PFSK-1 (cell line): ENCODE measurements around the gene EHD1.

Experiments
- FOXP2 ChIP-seq: optimal IDR thresholded peaks from 2 replicates; pipeline ENCODE3; 2011; ENCODE audit warnings: borderline replicate concordance, control low read depth, inconsistent platforms; ENCODE audit not compliant: insufficient read depth; ENCODE audit errors: extremely low read length, extremely low read depth
- POLR2AphosphoS5 ChIP-seq: IDR thresholded peaks from 2 replicates; pipeline ENCODE4 v1.6.1; 2012; ENCODE audit warnings: low read depth, mild to moderate bottlenecking, control low read depth, low read length, moderate library complexity
- SIN3A ChIP-seq: IDR thresholded peaks from 2 replicates; pipeline ENCODE4 v1.6.1; 2012; ENCODE audit warnings: mild to moderate bottlenecking, low read length, moderate library complexity, borderline replicate concordance; ENCODE audit not compliant: insufficient read depth
- TAF1 ChIP-seq: IDR thresholded peaks from 2 replicates; pipeline ENCODE4 v1.6.1; 2012; ENCODE audit warnings: low read length, control low read depth, borderline replicate concordance; ENCODE audit not compliant: insufficient read depth
- TF ChIP-seq, protein P1 (sequence below), 2 experiments: IDR thresholded peaks; 2 replicates each; pipeline versions ENCODE4 v1.6.1 to v1.8.0; 2011 to 2012; ENCODE audit warnings: low read depth in 2 of 2, low read length in 2 of 2, control low read depth in 1 of 2, inconsistent platforms in 1 of 2, mild to moderate bottlenecking in 1 of 2, moderate library complexity in 1 of 2; ENCODE audit not compliant: insufficient read depth in 1 of 2

Gene EHD1

DNA sequence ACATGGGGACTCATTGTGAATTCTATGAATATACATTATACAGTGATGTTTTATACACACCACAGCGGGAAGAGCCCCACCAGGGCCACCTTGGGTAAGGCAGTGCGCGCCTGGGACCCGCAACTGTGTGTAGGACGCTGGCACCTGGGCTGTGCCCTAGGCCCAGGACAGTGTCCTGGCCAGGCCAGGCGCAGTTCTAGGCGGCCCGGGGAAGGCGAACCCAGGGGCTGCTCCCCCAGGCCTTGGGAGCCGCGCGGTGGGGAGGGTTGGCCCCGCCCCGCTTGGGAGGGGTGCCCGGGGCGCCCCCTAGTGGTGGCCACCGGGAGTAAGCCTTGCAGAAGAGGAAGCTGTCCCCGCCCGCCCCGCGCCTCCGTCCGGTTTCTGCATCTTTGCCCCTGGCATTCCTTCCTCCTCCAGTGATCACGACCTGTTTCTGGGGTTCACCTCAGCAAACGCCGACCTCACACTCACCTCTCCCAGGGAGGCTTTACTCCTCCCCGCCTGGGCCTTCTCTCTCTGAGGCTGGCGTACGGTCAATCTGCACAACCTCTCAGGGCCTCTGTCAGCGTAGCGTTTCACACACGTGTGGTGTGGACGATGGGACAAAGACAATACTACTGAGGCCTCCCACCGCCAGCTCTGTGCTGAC, 9.5 kb upstream of the EHD1 start:
- peak; percentile 50; the same call in 1 of the 2 replicates for TF ChIP-seq POLR2AphosphoS5
- TF ChIP-seq, protein P1, sequence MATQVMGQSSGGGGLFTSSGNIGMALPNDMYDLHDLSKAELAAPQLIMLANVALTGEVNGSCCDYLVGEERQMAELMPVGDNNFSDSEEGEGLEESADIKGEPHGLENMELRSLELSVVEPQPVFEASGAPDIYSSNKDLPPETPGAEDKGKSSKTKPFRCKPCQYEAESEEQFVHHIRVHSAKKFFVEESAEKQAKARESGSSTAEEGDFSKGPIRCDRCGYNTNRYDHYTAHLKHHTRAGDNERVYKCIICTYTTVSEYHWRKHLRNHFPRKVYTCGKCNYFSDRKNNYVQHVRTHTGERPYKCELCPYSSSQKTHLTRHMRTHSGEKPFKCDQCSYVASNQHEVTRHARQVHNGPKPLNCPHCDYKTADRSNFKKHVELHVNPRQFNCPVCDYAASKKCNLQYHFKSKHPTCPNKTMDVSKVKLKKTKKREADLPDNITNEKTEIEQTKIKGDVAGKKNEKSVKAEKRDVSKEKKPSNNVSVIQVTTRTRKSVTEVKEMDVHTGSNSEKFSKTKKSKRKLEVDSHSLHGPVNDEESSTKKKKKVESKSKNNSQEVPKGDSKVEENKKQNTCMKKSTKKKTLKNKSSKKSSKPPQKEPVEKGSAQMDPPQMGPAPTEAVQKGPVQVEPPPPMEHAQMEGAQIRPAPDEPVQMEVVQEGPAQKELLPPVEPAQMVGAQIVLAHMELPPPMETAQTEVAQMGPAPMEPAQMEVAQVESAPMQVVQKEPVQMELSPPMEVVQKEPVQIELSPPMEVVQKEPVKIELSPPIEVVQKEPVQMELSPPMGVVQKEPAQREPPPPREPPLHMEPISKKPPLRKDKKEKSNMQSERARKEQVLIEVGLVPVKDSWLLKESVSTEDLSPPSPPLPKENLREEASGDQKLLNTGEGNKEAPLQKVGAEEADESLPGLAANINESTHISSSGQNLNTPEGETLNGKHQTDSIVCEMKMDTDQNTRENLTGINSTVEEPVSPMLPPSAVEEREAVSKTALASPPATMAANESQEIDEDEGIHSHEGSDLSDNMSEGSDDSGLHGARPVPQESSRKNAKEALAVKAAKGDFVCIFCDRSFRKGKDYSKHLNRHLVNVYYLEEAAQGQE (IDR thresholded peaks at IDR 0.05; ENCODE audit: insufficient read depth in 1 of 2, low read depth in 2 of 2, low read length in 2 of 2) = no peak
- no peak for TF ChIP-seq FOXP2
- TF ChIP-seq TAF1 = no peak
- no peak for TF ChIP-seq SIN3A

DNA sequence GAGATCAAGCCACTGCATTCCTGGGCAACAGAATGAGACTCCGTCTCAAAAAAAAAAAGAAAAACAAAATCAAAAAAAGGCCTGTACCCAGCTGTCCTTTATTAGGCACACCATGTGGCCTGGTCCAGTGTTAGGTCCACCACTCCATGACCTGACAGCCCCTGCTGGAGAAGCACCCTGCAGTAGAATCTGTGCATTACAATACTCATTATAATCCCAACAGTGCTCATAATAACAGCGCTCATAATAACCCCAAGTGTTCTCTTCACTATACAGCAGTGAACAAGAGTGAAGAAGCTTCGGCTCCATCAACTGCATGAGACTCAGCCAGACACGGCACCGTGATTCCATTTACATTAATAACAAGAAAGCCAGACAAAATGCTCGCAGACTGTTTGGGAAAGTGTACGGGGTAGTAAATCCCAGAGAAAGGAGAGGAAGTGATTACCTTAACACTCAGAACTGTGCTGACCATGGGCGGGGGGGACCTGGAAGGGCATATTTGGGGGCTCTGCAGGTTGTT, 8.9 kb upstream of the EHD1 start:
- TF ChIP-seq POLR2AphosphoS5 (no peak), SIN3A (no peak), FOXP2 (no peak), TAF1 (no peak)
- TF ChIP-seq, protein P1 (IDR thresholded peaks at IDR 0.05; ENCODE audit: insufficient read depth in 1 of 2, low read depth in 2 of 2, low read length in 2 of 2) = no peak

DNA sequence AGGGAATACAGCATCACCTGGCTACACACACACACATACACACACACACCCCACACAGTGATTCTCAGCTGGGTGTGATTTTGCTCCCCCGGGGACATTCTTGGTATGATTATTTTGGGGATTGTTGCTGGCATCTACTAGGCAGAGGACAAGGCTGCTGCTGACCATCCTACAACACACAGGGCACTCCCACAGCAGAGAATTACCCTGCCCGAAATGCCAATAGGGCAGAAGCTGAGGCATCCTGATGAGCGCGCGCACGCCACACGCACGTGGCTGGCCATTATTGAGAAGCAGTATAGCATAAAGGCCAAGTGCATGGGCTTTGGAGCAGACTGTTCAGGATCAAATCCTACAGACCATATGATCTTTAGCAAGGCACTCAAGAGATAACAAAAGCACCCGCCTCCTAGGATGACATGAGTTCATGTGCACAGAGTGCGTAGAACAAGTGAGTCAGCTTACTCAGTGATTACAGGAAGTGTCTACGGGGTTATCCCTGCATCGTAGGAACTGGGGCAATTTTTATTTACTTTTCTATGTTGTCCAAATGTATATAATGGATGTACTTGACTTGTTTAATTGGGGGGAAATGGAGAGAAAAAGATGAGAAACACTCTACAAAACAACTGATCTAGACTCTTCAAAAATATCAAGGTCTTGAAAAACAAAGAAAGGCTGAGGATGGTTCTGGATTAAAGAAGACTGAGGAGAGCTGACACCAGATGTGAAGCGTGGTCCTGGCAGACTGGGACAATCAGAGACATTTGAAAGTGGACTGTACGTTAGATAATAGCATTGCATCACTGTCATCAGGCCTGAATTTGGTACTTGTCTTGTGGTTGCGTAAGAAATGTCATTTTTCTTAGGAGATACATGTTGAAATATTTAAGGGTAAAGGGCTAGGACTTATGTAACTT, 7.2 kb upstream of the EHD1 start:
- no peak; the same call in 1 of the 2 replicates for TF ChIP-seq SIN3A
- TF ChIP-seq FOXP2 = no peak
- no peak for TF ChIP-seq TAF1
- TF ChIP-seq, protein P1 (IDR thresholded peaks at IDR 0.05; ENCODE audit: insufficient read depth in 1 of 2, low read depth in 2 of 2, low read length in 2 of 2) = no peak
- no peak for TF ChIP-seq POLR2AphosphoS5

DNA sequence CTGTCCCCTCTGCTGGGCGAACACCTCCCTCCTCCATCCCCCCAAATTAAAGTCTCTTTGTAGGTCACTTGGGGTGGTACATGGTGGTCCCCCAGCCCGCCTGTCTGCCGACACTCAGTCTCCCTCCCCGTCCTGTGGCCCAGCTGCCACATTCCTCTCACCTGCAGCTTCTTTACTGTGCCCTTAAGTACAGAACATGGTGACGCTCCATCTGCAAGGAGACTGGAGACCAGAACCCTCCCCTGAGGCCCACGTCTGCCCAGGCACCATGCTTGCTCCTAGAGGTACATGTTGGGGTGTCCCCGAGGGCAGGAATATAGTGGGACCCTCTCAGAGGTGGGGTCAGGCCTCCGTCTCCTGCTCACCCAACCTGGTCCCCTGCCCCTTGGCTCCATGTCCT, 5.6 kb upstream of the EHD1 start:
- TF ChIP-seq, protein P1 (IDR thresholded peaks at IDR 0.05; ENCODE audit: insufficient read depth in 1 of 2, low read depth in 2 of 2, low read length in 2 of 2) = no peak
- TF ChIP-seq POLR2AphosphoS5 (no peak), SIN3A (no peak), TAF1 (no peak), FOXP2 (no peak)
